Adrenal gland (tissue), 12 donors: Measurements from ENCODE around the gene DPYD. TPM values are rescaled to one million over a fixed set of nuclear protein-coding genes. Genes with fewer than 3 reads are reported as not detected.

ENCODE experiments used
- DNase-seq, 7 donors: peaks; one replicate each; pipeline ENCODE4 v3.0.0-alpha.2; 2019 to 2020
- H3K27ac ChIP-seq, 5 donors: fragments of 200-600 bp; sonication (generic) in 4 of 5; 1 replicate in 3 of 5; 2 replicates in 2 of 5; pipeline versions ENCODE4 v1.5.1 to v1.8.0; 2016 to 2020; ENCODE audit warnings: mild to moderate bottlenecking in 1 of 5
- H3K27me3 ChIP-seq: fragments of 200-600 bp; 2 replicates; pipeline ENCODE4 v1.8.0; 2021
- H3K36me3 ChIP-seq, 2 donors: fragments of 200-600 bp; replicated peaks in 1 of 2; 1 replicate in 1 of 2; 2 replicates in 1 of 2; pipeline versions ENCODE4 v1.5.1 to v1.8.0; 2018 to 2022
- H3K4me1 ChIP-seq, 2 donors: fragments of 200-600 bp; replicated peaks in 1 of 2; 1 replicate in 1 of 2; 2 replicates in 1 of 2; pipeline versions ENCODE4 v1.5.1 to v1.8.0; 2018 to 2021
- H3K4me3 ChIP-seq, 4 donors: fragments of 200-600 bp; sonication (generic) in 3 of 4; one replicate each; pipeline ENCODE4 v1.5.1; 2016 to 2018
- H3K9me3 ChIP-seq, 3 donors: fragments of 200-600 bp; sonication (generic) in 1 of 3; replicated peaks in 1 of 3; 1 replicate in 2 of 3; 2 replicates in 1 of 3; pipeline versions ENCODE4 v1.5.1 to v1.8.0; 2016 to 2021
- POLR2A ChIP-seq, 2 donors: fragments of 450-650 bp; IDR thresholded peaks; one replicate each; pipeline ENCODE4 v1.6.1; 2017; ENCODE audit warnings: antibody characterized with exemption in 2 of 2, mild to moderate bottlenecking in 2 of 2, moderate library complexity in 1 of 2
- WGBS, 4 donors: extraction: QIAGEN DNeasy Blood & Tissue Kit in 2 of 4; methylation state at CpG; one replicate each; pipeline versions ENCODE4 v1.1.5 to v1.1.7; 2013 to 2017; 5-methylcytosine and 5-hydroxymethylcytosine counted together
- intact Hi-C, 2 donors: fragments of 100-400 bp; cut with DNase I; formaldehyde crosslinking; loops; one replicate each; pipeline versions ENCODE4 v1.14.1 to v1.15.0; 2022 to 2023
- polyA plus RNA-seq, 3 donors: library from polyadenylated mRNA; stranded (reverse); fragments of 200-250 nt in 2 of 3; fragments of 350-450 nt in 1 of 3; fragmentation: Illumina TruSeq in 1 of 3; extraction: RNeasy Lipid Tissue Mini Kit (QIAGEN cat#74804) in 1 of 3; gene quantifications; one replicate each; pipeline ENCODE4 v1.2.3, GENCODE V29; 2013 to 2014
- total RNA-seq, 9 donors: library from RNA; depleted of rRNA in 4 of 9; stranded (reverse); fragments of >200 nt in 4 of 9; fragments of 120-200 nt in 1 of 9; fragmentation: NEBNext Ultra II Directional in 1 of 9; extraction: Animal tissue kit (Norgen Biotek cat#: 25700) in 1 of 9; gene quantifications; one replicate each; pipeline versions ENCODE4 v1.1.0 to v1.2.4, GENCODE V29; 2013 to 2023
- TF ChIP-seq, protein P1 (sequence below), 6 experiments: fragments of 450-650 bp in 4 of 6; fragments of 200-600 bp in 2 of 6; sonication (generic) in 1 of 6; IDR thresholded peaks; 1 replicate in 5 of 6; 2 replicates in 1 of 6; pipeline versions ENCODE4 v1.5.1 to v1.8.0; 2016 to 2021; ENCODE audit warnings: antibody characterized with exemption in 6 of 6, mild to moderate bottlenecking in 2 of 6, moderate library complexity in 1 of 6
- donor health status: healthy with polysubstance abuse.
- donor health status: Bipolar disorder and iron deficiency.
- donor health status: DM: yes; HTN: yes; CAD: no.
- donor health status: DM: no; HTN: no; CAD: no.
- donor health status: DM: no; HTN: no; CAD: no.
- donor health status: DM: yes; HTN: yes; CAD: no.

DPYD gene
- total and polyA plus RNA-seq, 12 donors = 6.6 to 73.1 (median 30.2) TPM

DNA sequence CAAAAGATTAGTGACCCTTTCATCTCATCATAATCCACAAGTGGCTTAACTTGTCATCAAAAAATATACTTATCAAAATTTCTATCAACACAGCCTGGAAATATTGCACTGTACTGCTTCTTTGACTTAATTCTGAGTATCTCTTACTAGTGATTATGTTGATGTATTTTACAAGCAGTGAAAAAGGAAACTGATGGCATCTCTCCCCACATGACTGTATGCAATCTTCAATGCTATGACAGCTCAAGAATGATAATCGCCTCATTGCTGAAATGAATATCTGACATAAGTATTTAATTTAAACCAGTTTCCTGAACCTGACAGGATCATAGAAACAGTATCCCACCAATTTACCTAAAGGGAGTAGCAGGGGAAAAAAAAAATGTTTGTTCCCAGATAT lies 79.5 kb downstream of the DPYD start:
- Histone ChIP-seq H3K36me3 (no peaks in the 10 kb centered on the region), H3K4me3 (no peak overlapping the region), H3K9me3 (no peaks in the 10 kb centered on the region), H3K27me3 (no peaks in the 10 kb centered on the region), H3K4me1 (no peaks in the 10 kb centered on the region), H3K27ac (no peak overlapping the region)
- DNase-seq = no peak
- 91 to 96% (median 92%) methylated on average over 1 of the region's 1 CpG for WGBS, 4 donors
- intact Hi-C loops = no loop called here
- TF ChIP-seq, protein P1, sequence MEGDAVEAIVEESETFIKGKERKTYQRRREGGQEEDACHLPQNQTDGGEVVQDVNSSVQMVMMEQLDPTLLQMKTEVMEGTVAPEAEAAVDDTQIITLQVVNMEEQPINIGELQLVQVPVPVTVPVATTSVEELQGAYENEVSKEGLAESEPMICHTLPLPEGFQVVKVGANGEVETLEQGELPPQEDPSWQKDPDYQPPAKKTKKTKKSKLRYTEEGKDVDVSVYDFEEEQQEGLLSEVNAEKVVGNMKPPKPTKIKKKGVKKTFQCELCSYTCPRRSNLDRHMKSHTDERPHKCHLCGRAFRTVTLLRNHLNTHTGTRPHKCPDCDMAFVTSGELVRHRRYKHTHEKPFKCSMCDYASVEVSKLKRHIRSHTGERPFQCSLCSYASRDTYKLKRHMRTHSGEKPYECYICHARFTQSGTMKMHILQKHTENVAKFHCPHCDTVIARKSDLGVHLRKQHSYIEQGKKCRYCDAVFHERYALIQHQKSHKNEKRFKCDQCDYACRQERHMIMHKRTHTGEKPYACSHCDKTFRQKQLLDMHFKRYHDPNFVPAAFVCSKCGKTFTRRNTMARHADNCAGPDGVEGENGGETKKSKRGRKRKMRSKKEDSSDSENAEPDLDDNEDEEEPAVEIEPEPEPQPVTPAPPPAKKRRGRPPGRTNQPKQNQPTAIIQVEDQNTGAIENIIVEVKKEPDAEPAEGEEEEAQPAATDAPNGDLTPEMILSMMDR (IDR thresholded peaks at IDR 0.05) = no peak
- no peak for TF ChIP-seq POLR2A (IDR thresholded peaks at IDR 0.05)

DNA sequence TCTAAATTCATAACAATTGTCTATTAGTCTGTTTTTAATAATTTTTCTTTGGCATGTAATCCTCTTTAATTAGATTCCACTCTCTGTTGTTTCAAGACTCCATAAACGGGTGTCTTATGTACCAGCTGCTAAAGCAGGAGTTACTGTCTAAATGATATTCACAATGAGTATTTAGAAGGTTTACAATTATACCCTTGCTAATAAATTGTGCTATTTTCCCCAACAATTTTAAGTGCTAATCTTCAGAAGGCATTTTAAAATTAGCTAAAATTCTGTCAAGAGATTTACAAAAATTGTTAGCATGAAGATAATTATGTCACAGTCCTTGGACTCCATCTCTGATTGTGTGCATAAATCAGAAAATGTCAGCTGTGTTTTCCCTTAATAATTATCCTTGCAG lies 83.7 kb downstream of the DPYD start:
- 52 to 64% (median 54%) methylated on average over 1 of the region's 1 CpG for WGBS, 4 donors
- intact Hi-C loops = no loop called here
- no peak overlapping the region for H3K27ac ChIP-seq
- no peaks in the 10 kb centered on the region for H3K4me1 ChIP-seq
- DNase-seq = no peak
- TF ChIP-seq, protein P1 (IDR thresholded peaks at IDR 0.05) = no peak
- no peak for TF ChIP-seq POLR2A (IDR thresholded peaks at IDR 0.05)
- no peaks in the 10 kb centered on the region for H3K9me3 ChIP-seq
- no peaks in the 10 kb centered on the region for H3K36me3 ChIP-seq
- no peaks in the 10 kb centered on the region for H3K27me3 ChIP-seq
- H3K4me3 ChIP-seq = no peak overlapping the region

DNA sequence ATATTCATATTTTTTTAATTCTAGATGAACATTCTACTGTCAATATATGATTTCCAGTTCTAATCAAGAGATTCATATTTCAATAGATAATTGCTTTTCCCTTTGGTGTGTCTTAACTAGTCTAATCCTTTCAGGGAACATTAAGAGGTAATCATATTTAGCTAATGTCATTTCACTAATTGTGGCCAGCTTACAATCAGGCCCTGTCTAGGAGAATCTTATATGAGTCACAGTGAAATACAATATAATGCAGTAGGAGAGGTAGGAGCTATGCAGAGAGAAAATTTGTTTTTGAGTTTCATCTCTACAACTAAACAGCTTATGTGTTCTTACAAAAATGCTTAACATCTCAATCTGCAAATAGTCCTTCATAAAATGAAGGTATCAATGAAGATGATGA lies 85.9 kb downstream of the DPYD start:
- TF ChIP-seq, protein P1 (IDR thresholded peaks at IDR 0.05) = no peak
- no peak for TF ChIP-seq POLR2A (IDR thresholded peaks at IDR 0.05)
- Histone ChIP-seq H3K9me3 (no peaks in the 10 kb centered on the region), H3K27ac (no peak overlapping the region), H3K27me3 (no peaks in the 10 kb centered on the region), H3K4me3 (no peak overlapping the region), H3K4me1 (no peaks in the 10 kb centered on the region), H3K36me3 (no peaks in the 10 kb centered on the region)
- intact Hi-C loops = no loop called here
- no peak for DNase-seq

DNA sequence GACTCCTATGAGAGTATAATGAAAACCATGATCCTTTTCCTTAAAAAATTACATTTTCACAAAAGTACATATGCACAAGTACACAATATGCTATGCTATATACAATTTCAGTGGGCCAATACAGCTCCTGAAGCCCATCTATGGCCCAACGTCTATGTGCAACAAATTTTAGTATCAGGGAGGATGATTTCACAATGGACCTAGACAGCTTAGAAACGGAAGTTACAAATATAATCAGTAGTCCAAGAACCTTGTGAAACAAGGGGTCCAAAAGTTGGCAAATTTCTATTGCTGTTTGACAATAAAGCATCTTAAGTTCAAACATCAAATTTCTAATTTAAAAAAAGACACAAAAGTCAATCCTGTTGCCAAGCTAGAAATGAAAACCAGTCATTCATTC lies 87.0 kb downstream of the DPYD start:
- TF ChIP-seq, protein P1 (IDR thresholded peaks at IDR 0.05) = no peak
- TF ChIP-seq POLR2A (IDR thresholded peaks at IDR 0.05) = no peak
- H3K27me3 ChIP-seq = no peaks in the 10 kb centered on the region
- no peaks in the 10 kb centered on the region for H3K9me3 ChIP-seq
- no peak for DNase-seq
- no peak overlapping the region for H3K27ac ChIP-seq
- no peaks in the 10 kb centered on the region for H3K4me1 ChIP-seq
- H3K36me3 ChIP-seq = no peaks in the 10 kb centered on the region
- intact Hi-C loops = no loop called here
- H3K4me3 ChIP-seq = no peak overlapping the region
- WGBS, 4 donors = 72 to 87% (median 73%) methylated on average over 2 of the region's 2 CpGs
